ENCODE results near the gene SLC44A5. TPM values are rescaled to one million over a fixed set of nuclear protein-coding genes. Genes with fewer than 3 reads are reported as not detected.

SLC44A5 gene
- total RNA-seq, 2 donors from 2014 or later, result 4.6 to 10.0 TPM

GRCh38 chr1:75202751-75203150, 408.2 kb downstream of the SLC44A5 start:
- no peak overlapping the region for H3K27ac ChIP-seq (ENCODE audit: low read depth, low read length)
- H3K4me1 ChIP-seq (ENCODE audit: control insufficient read depth, insufficient read depth, low read length), result no peaks in the 10 kb centered on the region
- H3K9ac ChIP-seq (ENCODE audit: extremely low read depth, low read length, poor library complexity, severe bottlenecking), result no peak overlapping the region
- no peak for DNase-seq
- no peaks in the 10 kb centered on the region for H3K9me3 ChIP-seq (ENCODE audit: control insufficient read depth, low read length)
- no peak overlapping the region for H3K4me3 ChIP-seq (ENCODE audit: low read length)
- H3K9me3 Mint-ChIP-seq, result no peaks in the 10 kb centered on the region
- peaks cover 4% of the 10 kb centered on the region for H3K27me3 Mint-ChIP-seq (ENCODE audit: insufficient read depth)
- no peak overlapping the region for H3K4me3 Mint-ChIP-seq
- H3K27ac Mint-ChIP-seq, result no peak overlapping the region
- no peaks in the 10 kb centered on the region for H3K4me1 Mint-ChIP-seq
- H3K36me3 Mint-ChIP-seq (ENCODE audit: low read depth), result no peaks in the 10 kb centered on the region
- WGBS, 2 experiments (ENCODE audit: insufficient coverage in 1 of 2, insufficient read length in 1 of 2), result 91 to 97% methylated on average over 4 of the region's 4 CpGs
- no peak for TF ChIP-seq CTCF (conservative IDR thresholded peaks at IDR 0.05)
- H3K27me3 ChIP-seq (ENCODE audit: control insufficient read depth, insufficient read depth, low read length, poor library complexity, severe bottlenecking), result no peaks in the 10 kb centered on the region
- H3K36me3 ChIP-seq (ENCODE audit: control insufficient read depth, insufficient read depth, low read length), result no peaks in the 10 kb centered on the region

DNA sequence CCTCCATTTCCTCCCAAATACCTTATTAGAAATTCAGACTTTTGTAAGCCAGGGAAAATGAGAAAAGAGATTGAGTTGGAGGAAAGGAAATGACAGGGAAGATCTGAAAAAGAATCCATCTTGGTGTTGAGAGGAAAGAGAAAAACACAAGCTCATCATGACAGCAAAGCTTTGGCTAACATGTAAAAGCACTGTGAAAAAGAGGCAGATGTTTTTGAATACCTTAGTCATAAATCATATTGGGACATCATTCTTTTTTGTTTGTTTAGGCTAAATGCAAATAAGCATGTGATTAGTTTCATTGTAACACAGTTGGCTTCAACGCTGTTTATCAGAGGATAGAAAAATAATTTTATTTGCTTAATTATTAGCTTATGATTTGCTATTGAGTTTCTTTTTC, 412.2 kb downstream of the SLC44A5 start:
- no peak overlapping the region for H3K9ac ChIP-seq (ENCODE audit: extremely low read depth, low read length, poor library complexity, severe bottlenecking)
- TF ChIP-seq CTCF (conservative IDR thresholded peaks at IDR 0.05), result no peak
- Mint-ChIP-seq H3K9me3 (no peaks in the 10 kb centered on the region), H3K4me1 (no peaks in the 10 kb centered on the region), H3K36me3 (ENCODE audit: low read depth) (no peaks in the 10 kb centered on the region), H3K27ac (no peak overlapping the region), H3K27me3 (ENCODE audit: insufficient read depth) (peaks cover 6% of the 10 kb centered on the region), H3K4me3 (no peak overlapping the region)
- H3K27me3 ChIP-seq (ENCODE audit: control insufficient read depth, insufficient read depth, low read length, poor library complexity, severe bottlenecking), result peaks cover 17% of the 10 kb centered on the region
- no peaks in the 10 kb centered on the region for H3K9me3 ChIP-seq (ENCODE audit: control insufficient read depth, low read length)
- H3K4me1 ChIP-seq (ENCODE audit: control insufficient read depth, insufficient read depth, low read length), result no peaks in the 10 kb centered on the region
- no peak overlapping the region for H3K27ac ChIP-seq (ENCODE audit: low read depth, low read length)
- no peaks in the 10 kb centered on the region for H3K36me3 ChIP-seq (ENCODE audit: control insufficient read depth, insufficient read depth, low read length)
- 93 to 100% methylated on average over 1 of the region's 1 CpG for WGBS, 2 experiments (ENCODE audit: insufficient coverage in 1 of 2, insufficient read length in 1 of 2)
- no peak overlapping the region for H3K4me3 ChIP-seq (ENCODE audit: low read length)
- no peak for DNase-seq

DNA sequence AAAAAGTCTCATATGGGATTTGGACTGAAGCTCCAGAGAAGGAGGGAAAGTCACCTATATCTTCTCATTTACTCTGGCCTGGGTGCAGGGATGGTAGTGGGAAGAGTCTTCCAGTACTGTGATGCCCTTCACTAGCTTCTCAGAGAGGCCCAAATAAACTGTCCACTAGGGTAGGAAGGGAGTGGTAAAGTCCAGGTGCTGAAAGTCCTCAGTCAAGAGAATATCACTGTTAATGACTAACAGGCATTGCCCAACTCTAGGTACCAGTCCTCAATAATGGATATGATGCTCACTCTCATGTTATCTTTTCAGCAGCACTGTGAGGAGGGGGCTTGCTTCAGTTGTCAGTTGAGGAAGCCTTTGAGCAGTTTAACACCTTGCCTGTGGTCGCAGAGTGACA, 412.8 kb downstream of the SLC44A5 start:
- peaks cover 10% of the 10 kb centered on the region for H3K27me3 Mint-ChIP-seq (ENCODE audit: insufficient read depth)

More for the DNA sequence above, 412.8 kb downstream of the SLC44A5 start:
- no peak for DNase-seq
- Histone ChIP-seq H3K27me3 (ENCODE audit: control insufficient read depth, insufficient read depth, low read length, poor library complexity, severe bottlenecking) (peaks cover 23% of the 10 kb centered on the region), H3K9me3 (ENCODE audit: control insufficient read depth, low read length) (no peaks in the 10 kb centered on the region), H3K4me1 (ENCODE audit: control insufficient read depth, insufficient read depth, low read length) (no peaks in the 10 kb centered on the region), H3K4me3 (ENCODE audit: low read length) (no peak overlapping the region), H3K9ac (ENCODE audit: extremely low read depth, low read length, poor library complexity, severe bottlenecking) (no peak overlapping the region), H3K27ac (ENCODE audit: low read depth, low read length) (no peak overlapping the region), H3K36me3 (ENCODE audit: control insufficient read depth, insufficient read depth, low read length) (no peaks in the 10 kb centered on the region)
- 98% methylated on average over 1 of the region's 1 CpG; no CpG with 5 or more reads in 1 of the 2 experiments for WGBS, 2 experiments (ENCODE audit: insufficient coverage in 1 of 2, insufficient read length in 1 of 2)
- Mint-ChIP-seq H3K9me3 (no peaks in the 10 kb centered on the region), H3K27ac (no peak overlapping the region), H3K4me3 (no peak overlapping the region), H3K4me1 (no peaks in the 10 kb centered on the region), H3K36me3 (ENCODE audit: low read depth) (no peaks in the 10 kb centered on the region)
- TF ChIP-seq CTCF (conservative IDR thresholded peaks at IDR 0.05), result no peak
